H54 (cell line): ENCODE data around the gene RPH3AL.

ENCODE experiments used
- DNase-seq: peaks from one replicate; pipeline ENCODE4 v3.0.0; 2011; ENCODE audit warnings: low spot score, mixed read lengths; ENCODE audit not compliant: insufficient read length
- FAIRE-seq: peaks from 3 replicates; lab custom pipeline; 2011; peaks lifted over from hg19 to GRCh38; lab: Jason Lieb, UNC
- POLR2A ChIP-seq: IDR thresholded peaks from 2 replicates; pipeline ENCODE4 v1.6.1; 2011; ENCODE audit warnings: low read depth, mild to moderate bottlenecking, low read length

The RPH3AL gene

GRCh38 chr17:303168-303567 is 49.4 kb downstream of the RPH3AL start:
- TF ChIP-seq POLR2A, result no peak
- no peak for DNase-seq
- no peak for FAIRE-seq

GRCh38 chr17:302300-302698 is 50.3 kb downstream of the RPH3AL start:
- FAIRE-seq (no peak), DNase-seq (no peak)
- TF ChIP-seq POLR2A, result no peak

GRCh38 chr17:301681-302299 is 50.8 kb downstream of the RPH3AL start:
- TF ChIP-seq POLR2A, result no peak
- no peak for DNase-seq

GRCh38 chr17:300881-301280 is 51.7 kb downstream of the RPH3AL start:
- no peak for DNase-seq
- FAIRE-seq, result no peak
- no peak for TF ChIP-seq POLR2A

More at GRCh38 chr17:301681-302299, 50.8 kb downstream of the RPH3AL start:
- no peak for FAIRE-seq

- DNase-seq (no peak), FAIRE-seq (no peak)
- no peak for TF ChIP-seq POLR2A
These were observed 53.1 kb downstream of the RPH3AL start for GRCh38 chr17:299546-299945.

GRCh38 chr17:298791-299450 is 53.7 kb downstream of the RPH3AL start:
- DNase-seq, result no peak
- FAIRE-seq, result no peak
- no peak for TF ChIP-seq POLR2A

- TF ChIP-seq POLR2A, result no peak
- DNase-seq, result no peak
- no peak for FAIRE-seq
These were observed 54.8 kb downstream of the RPH3AL start for GRCh38 chr17:297758-298157.

- FAIRE-seq, result no peak
These were observed 55.5 kb downstream of the RPH3AL start for GRCh38 chr17:296906-297690.

GRCh38 chr17:296379-296778 is 56.2 kb downstream of the RPH3AL start:
- FAIRE-seq (no peak), DNase-seq (no peak)
- no peak for TF ChIP-seq POLR2A

More at GRCh38 chr17:296906-297690, 55.5 kb downstream of the RPH3AL start:
- DNase-seq, result no peak
- TF ChIP-seq POLR2A, result no peak

- no peak for FAIRE-seq
These were observed 59.9 kb downstream of the RPH3AL start for GRCh38 chr17:292531-293382.

GRCh38 chr17:292016-292415 is 60.6 kb downstream of the RPH3AL start:
- no peak for TF ChIP-seq POLR2A
- FAIRE-seq (no peak), DNase-seq (no peak)

More at GRCh38 chr17:292531-293382, 59.9 kb downstream of the RPH3AL start:
- no peak for DNase-seq
- no peak for TF ChIP-seq POLR2A

- FAIRE-seq, result no peak
- no peak for DNase-seq
- no peak for TF ChIP-seq POLR2A
These were observed 61.0 kb downstream of the RPH3AL start for GRCh38 chr17:291587-291986.

GRCh38 chr17:290626-291025 is 62.0 kb downstream of the RPH3AL start:
- no peak for TF ChIP-seq POLR2A
- FAIRE-seq, result no peak
- no peak for DNase-seq

- TF ChIP-seq POLR2A, result no peak
- DNase-seq, result no peak
- FAIRE-seq, result no peak
These were observed 62.5 kb downstream of the RPH3AL start for GRCh38 chr17:290121-290521.
